Fibroblast of the aortic adventitia (primary cell): Measurements from ENCODE around the gene YWHAG. TPM values are rescaled to one million over a fixed set of nuclear protein-coding genes. Genes with fewer than 3 reads are reported as not detected.
"Not testable (repeated sequence)": the region's sequence is repeated elsewhere in the genome, so short reads cannot be mapped to it uniquely, and the experiment has no call there.

Experiments used
- DNase-seq: peaks from one replicate; pipeline ENCODE4 v3.0.0-alpha.2; 2010; ENCODE audit warnings: low read depth
- H3K4me3 ChIP-seq: 2 replicates; pipeline ENCODE4 v1.5.1; 2011; ENCODE audit warnings: low read depth, mild to moderate bottlenecking, control low read depth, low read length, moderate library complexity
- total RNA-seq: library from RNA; depleted of rRNA; stranded (reverse); fragments of >200 nt; gene quantifications from 2 replicates; pipeline ENCODE4 v1.2.3, GENCODE V29; 2012; ENCODE audit warnings: low replicate concordance
- TF ChIP-seq, protein P1 (sequence below): IDR thresholded peaks from 2 replicates; pipeline ENCODE4 v1.5.1; 2011; ENCODE audit warnings: mild to moderate bottlenecking, low read length, control low read depth, inconsistent platforms; ENCODE audit not compliant: insufficient read depth

The YWHAG gene
- total RNA-seq, 1 donor: 115 TPM

DNA sequence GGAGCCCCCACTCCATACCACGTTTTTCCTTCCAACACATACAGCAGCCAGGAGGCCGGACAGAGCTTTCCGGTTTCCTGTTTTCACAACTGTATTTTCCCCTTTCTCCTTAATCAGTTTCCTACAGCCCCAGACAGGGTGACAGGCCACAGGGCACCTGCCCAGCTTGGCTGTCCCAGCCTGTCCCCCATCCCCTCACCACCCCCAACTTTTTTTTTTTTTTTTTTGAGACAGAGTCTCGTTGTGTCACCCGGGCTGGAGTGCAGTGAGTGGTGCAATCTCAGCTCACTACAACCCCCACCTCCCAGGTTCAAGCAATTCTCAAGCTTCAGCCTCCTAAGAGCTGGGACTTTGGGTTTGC is 66.6 kb downstream of the YWHAG start:
- peak overlapping the region; percentile 51 for H3K4me3 ChIP-seq
- TF ChIP-seq, protein P1, sequence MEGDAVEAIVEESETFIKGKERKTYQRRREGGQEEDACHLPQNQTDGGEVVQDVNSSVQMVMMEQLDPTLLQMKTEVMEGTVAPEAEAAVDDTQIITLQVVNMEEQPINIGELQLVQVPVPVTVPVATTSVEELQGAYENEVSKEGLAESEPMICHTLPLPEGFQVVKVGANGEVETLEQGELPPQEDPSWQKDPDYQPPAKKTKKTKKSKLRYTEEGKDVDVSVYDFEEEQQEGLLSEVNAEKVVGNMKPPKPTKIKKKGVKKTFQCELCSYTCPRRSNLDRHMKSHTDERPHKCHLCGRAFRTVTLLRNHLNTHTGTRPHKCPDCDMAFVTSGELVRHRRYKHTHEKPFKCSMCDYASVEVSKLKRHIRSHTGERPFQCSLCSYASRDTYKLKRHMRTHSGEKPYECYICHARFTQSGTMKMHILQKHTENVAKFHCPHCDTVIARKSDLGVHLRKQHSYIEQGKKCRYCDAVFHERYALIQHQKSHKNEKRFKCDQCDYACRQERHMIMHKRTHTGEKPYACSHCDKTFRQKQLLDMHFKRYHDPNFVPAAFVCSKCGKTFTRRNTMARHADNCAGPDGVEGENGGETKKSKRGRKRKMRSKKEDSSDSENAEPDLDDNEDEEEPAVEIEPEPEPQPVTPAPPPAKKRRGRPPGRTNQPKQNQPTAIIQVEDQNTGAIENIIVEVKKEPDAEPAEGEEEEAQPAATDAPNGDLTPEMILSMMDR: peak; percentile 17
- no peak for DNase-seq

DNA sequence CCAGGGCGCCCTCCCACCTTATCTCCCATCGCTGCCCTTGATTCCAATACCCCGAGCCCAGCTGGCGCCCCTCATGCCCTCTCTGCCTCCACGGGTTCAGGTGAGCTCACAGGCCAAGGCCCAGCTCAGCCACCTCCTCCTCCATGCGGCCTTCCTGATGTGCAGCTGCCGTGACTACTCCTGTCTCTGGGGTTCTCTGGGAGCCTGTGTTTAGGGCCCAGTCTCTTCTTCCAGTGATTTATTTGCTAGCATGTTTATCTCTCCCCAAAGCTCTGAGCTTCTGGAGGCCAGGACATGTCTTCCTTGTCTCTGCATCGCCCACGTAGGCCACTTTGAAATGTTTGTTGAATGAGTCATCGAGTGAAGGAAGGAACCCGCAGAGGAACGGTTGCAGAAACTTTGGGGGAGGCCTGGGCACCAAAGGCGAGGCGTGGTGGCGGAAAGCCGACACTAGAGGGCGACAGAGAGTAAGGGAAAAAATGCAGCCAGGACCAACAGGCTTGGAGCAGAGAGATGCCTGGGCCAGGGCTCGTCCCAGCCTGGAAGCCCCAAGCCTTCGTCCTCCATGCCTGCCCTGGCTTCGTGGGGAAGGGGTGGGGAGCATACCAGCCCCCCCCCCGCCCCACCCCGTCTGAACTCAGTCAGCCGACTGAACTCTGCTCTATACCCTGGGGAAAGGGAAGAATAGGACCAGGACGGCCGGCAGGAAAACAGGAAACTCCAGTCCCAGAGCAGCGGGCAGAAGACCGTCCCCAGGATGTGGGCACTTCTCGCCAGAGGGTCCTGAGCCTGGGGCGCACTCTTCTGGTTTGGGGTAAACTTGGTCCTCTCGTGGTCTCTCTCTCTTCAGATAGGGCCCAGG is 67.2 kb downstream of the YWHAG start:
- peak; percentile 98 for DNase-seq
- TF ChIP-seq, protein P1: peak; percentile 96
- H3K4me3 ChIP-seq: peak overlapping the region; percentile 51

DNA sequence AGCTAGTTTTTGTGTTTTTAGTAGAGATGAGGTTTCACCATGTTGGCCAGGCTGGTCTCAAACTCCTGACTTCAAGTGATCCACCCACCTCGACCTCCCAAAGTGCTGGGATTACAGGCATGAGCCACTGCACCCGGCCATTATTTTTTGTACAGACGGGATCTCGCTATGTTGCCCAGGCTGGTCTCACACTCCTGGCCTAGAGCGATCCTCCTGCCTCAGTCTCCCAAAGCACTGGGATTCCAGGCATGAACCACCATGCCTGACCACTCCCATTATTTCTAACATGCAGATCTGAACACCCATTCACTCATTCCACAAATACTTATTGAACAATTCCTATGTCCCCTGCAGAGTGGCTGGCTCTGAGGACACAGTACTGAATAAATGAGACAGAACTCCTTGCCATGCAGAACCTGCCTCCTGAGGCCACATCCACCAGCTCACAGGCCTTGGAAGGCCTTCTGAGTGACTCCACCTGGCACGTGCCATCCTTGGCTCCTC is 67.9 kb downstream of the YWHAG start:
- H3K4me3 ChIP-seq: not testable (repeated sequence)
- peak; percentile 21 for DNase-seq

DNA sequence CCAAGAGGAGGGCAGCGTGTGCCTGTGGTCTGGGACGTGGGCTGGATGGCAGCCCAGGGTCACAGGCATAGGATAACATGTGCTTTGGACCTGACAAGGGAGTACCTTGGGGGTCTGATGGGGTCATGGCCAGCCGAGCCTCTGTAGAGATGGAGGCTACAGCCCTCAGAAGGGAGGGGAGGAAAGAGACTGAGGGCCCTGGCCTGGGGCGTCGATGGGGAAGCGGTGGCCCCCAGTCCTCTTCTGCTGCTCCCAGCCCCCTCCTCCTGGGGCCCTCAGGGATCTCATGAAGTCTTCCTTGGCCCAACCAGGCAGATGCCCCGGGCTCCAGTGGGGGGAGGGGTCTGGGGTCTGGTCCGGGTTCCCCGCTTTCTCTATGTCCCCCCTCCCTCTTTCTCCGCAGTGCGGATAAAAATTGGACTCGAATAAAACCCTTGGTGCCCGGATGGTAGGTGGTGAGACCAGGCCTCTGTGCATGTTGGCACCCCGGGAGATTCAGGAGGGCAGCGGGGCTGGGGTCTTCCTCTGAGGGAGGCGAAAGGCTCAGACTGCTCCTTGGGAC is 71.9 kb downstream of the YWHAG start:
- H3K4me3 ChIP-seq: no peak overlapping the region
- DNase-seq: no peak
- TF ChIP-seq, protein P1: no peak

DNA sequence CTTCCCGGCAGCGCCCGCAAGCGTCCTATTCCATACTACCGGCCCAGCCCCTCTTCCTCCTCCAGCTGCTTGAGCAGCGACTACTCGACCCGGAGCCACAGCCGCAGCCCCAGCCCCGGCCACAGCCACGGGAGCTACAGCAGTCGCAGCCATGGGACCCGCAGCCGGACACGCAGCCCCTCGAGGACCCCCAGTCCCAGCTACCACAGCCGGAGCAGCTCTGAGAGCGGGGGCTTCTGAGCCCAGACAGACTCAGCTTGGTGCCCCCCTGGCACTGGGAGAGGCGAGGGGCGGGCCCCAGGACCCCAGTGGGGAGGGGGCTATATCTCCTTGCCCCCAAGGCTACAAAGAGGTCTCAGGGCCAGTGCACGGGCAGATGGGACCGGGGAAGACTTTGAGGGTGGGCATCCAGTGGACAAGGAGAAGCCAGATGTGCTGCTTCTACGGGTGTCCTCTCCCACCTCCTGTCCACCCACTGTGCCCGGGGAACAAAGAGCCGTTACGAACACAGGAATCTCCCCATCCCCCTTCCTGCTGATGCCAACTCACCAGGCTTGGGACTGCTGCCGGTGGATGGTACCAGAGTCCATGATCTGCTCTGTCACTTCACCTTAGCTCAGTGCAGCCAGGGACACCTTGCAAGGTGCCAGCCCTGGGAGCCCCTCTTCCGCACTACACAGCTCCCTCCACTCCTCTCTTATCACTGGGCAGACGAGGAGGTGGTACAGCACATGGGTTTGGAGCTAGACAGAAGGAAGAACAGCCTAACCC is 73.0 kb downstream of the YWHAG start:
- DNase-seq: no peak
- H3K4me3 ChIP-seq: no peak overlapping the region
- TF ChIP-seq, protein P1: no peak

DNA sequence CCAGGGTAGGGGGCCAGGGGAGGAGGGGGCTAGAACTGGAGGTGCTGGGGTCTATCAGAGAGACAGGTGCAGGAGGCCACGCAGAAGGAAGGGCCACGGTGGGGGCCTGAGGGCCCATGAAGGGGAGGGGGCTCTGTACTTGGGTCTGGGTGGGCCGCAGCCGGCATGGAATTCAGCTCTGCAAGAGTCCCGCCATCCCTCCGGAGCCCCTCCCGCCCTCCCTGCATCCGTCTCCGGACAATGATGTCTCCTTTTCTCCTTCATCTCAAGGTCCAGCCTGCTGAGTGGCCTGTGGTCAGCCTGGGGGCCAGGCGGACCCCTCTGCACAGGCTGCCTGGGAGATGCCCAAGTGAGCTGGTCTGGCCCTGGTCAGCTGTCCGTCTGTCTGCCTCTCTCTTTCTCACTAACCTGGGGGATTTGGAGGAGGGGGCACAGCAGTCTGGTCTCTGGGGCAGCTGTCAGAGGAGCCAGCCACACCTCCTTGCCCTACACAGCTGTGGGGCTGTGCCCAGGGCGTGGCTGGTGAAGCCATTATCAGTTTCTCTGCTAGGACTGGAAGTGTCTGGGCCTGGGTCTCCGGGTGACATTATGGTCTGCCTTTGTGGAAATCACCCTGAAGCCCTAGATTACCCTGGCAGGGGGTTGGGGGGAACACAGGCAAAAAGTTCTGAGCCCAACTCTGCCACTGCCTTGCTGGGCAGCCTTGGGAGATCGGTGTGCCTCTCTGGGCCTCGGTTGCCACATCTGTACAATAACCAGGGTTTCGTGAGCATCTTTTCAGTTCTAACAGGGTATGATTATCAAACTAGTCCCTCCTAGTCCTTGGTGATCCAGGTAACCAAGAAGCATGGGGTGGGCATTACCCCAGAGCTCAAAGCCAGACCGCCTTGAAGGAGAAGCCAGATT is 75.3 kb downstream of the YWHAG start:
- TF ChIP-seq, protein P1: no peak
- no peak overlapping the region for H3K4me3 ChIP-seq
- no peak for DNase-seq
